Activated T-helper 1 cell treated with anti-CD3 and anti-CD28 coated beads, Interleukin-12 subunit alpha, Interleukin-12 subunit beta, Interleukin-2, Interleukin-4 antibody, amounts not matched to agents 30 ng/mL and 10 ng/mL and 1 ng/mL, durations not matched to agents 14 hours and 24 hours and 36 hours (primary cell): ENCODE measurements around the gene RARA. TPM values are rescaled to one million over a fixed set of nuclear protein-coding genes. Genes with fewer than 3 reads are reported as not detected.

Experiments
- DNase-seq: peaks from one replicate; pipeline ENCODE4 v3.0.0; 2021; ENCODE audit warnings: low spot score
- H3K27ac Mint-ChIP-seq: one replicate; pipeline ENCODE4 v1.8.0; 2021; ENCODE audit warnings: mild to moderate bottlenecking, mixed read lengths
- H3K27me3 Mint-ChIP-seq: one replicate; pipeline ENCODE4 v1.8.0; 2022; ENCODE audit warnings: mild to moderate bottlenecking, moderate library complexity, mixed read lengths; ENCODE audit not compliant: insufficient read depth
- H3K36me3 Mint-ChIP-seq: one replicate; pipeline ENCODE4 v1.8.0; 2021; ENCODE audit warnings: low read depth, mixed read lengths
- H3K4me1 Mint-ChIP-seq: one replicate; pipeline ENCODE4 v1.8.0; 2021; ENCODE audit warnings: low read depth, mixed read lengths
- H3K4me3 Mint-ChIP-seq: one replicate; pipeline ENCODE4 v1.8.0; 2021; ENCODE audit warnings: mild to moderate bottlenecking, moderate library complexity, mixed read lengths
- H3K9me3 Mint-ChIP-seq: one replicate; pipeline ENCODE4 v1.8.0; 2021; ENCODE audit warnings: mixed read lengths
- intact Hi-C: fragments of 100-400 bp; cut with micrococcal nuclease; formaldehyde crosslinking; loops from one replicate; pipeline ENCODE4 v1.15.1; 2024
- total RNA-seq: library from RNA; stranded (reverse); gene quantifications from 2 replicates; pipeline ENCODE4 v1.2.3, GENCODE V29; 2022

RARA gene
- total RNA-seq, 1 donor from 2014 or later: 19.9 TPM

GRCh38 chr17:40312893-40313667 is 4.1 kb downstream of the RARA start:
- H3K4me3 Mint-ChIP-seq: no peak overlapping the region
- H3K36me3 Mint-ChIP-seq: no peaks in the 10 kb centered on the region
- H3K27ac Mint-ChIP-seq: no peak overlapping the region
- peaks cover 43% of the 10 kb centered on the region for H3K4me1 Mint-ChIP-seq
- intact Hi-C loops: no loop called here
- no peaks in the 10 kb centered on the region for H3K9me3 Mint-ChIP-seq
- peaks cover 3% of the 10 kb centered on the region for H3K27me3 Mint-ChIP-seq
- DNase-seq: no peak

DNA sequence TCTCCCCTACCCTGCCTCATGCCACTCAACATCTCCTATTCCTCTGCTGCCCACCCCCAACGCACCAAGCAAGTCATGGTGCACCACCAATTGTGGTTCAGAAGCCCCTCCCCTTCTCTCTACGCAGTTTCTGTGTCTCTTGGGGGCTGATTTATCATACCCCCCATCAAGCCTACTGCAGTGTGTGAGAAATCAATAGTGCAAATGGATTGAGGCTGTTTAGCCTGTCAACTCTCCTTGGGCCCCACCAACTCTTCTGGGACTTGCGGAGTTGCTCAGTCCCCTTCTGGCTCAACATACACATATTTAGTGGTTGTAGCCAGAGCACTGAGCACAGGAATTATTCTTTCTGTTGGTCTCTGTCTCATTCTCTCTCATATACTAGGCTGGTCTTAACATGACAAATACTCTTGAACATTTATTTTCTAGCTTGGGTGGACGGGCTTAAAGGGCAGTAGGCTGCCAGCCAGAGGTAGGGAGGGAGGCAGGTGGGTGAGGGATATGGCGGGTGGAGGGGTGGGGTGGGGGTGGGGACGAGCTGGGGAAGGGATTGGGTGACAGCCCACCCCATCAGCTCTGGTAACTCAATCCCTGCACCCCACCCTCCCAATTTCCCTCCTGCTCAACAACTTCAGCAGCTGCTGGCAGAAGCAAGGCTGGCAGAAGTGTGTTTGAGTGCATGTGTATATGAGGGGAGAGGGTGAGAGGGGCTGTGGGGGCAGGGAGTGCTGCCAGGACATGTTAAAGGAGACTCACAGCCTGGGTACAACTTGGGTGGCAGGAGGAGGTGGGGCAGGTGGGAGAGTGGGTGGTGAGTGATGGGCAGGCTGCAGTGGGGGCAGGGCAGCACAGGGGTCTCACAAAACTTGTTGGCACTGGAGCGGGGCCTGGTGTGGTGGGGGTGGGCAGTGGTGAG is 4.9 kb downstream of the RARA start:
- Mint-ChIP-seq H3K27ac (peak overlapping the region; percentile 4), H3K27me3 (peaks cover 3% of the 10 kb centered on the region), H3K4me1 (peaks cover 49% of the 10 kb centered on the region), H3K36me3 (no peaks in the 10 kb centered on the region), H3K9me3 (no peaks in the 10 kb centered on the region), H3K4me3 (no peak overlapping the region)
- intact Hi-C loops: no loop called here
- DNase-seq: no peak

GRCh38 chr17:40314584-40314956 is 5.6 kb downstream of the RARA start:
- intact Hi-C loops: no loop called here
- Mint-ChIP-seq H3K27ac (peak overlapping the region; percentile 4), H3K27me3 (peaks cover 3% of the 10 kb centered on the region), H3K4me1 (peaks cover 56% of the 10 kb centered on the region), H3K9me3 (no peaks in the 10 kb centered on the region), H3K36me3 (no peaks in the 10 kb centered on the region), H3K4me3 (no peak overlapping the region)
- DNase-seq: no peak

DNA sequence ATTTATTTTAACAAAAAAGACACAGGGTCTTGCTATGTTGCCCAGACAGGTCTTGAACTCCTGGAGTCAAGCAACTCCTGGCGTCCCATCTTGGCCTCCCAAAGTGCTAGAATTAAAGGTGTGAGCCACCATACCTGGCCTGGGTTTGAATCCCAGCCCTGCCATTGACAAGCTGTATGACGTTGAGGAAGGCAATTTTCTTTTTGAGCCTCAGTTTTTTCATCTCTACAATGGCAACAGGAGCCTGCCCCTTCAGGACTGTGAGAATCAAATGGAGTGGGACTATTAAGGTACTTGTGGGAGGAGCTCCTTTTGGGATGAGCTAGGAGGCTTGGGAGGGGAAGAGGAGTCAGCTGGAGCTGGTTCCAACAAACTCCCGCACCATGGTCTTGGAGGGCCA is 6.2 kb downstream of the RARA start:
- H3K36me3 Mint-ChIP-seq: no peaks in the 10 kb centered on the region
- DNase-seq: no peak
- H3K9me3 Mint-ChIP-seq: no peaks in the 10 kb centered on the region
- H3K27ac Mint-ChIP-seq: no peak overlapping the region
- intact Hi-C loops: loop anchor here (5.0 kb wide), 2 partner anchors 42 to 112 kb away; no protein-coding TSS in a partner anchor
- peaks cover 3% of the 10 kb centered on the region for H3K27me3 Mint-ChIP-seq
- peaks cover 62% of the 10 kb centered on the region for H3K4me1 Mint-ChIP-seq
- no peak overlapping the region for H3K4me3 Mint-ChIP-seq

GRCh38 chr17:40315678-40316570 is 6.9 kb downstream of the RARA start:
- peaks cover 69% of the 10 kb centered on the region for H3K4me1 Mint-ChIP-seq
- DNase-seq: no peak
- H3K27ac Mint-ChIP-seq: peak overlapping the region; percentile 61
- intact Hi-C loops: loop anchor here (5.0 kb wide), 2 partner anchors 41 to 111 kb away; no protein-coding TSS in a partner anchor
- H3K9me3 Mint-ChIP-seq: no peaks in the 10 kb centered on the region
- peaks cover 3% of the 10 kb centered on the region for H3K27me3 Mint-ChIP-seq
- no peaks in the 10 kb centered on the region for H3K36me3 Mint-ChIP-seq
- H3K4me3 Mint-ChIP-seq: no peak overlapping the region

- H3K9me3 Mint-ChIP-seq: no peaks in the 10 kb centered on the region
- no peak for DNase-seq
- intact Hi-C loops: loop anchor here (5.0 kb wide), 2 partner anchors 41 to 111 kb away; no protein-coding TSS in a partner anchor
- peaks cover 77% of the 10 kb centered on the region for H3K4me1 Mint-ChIP-seq
- H3K36me3 Mint-ChIP-seq: no peaks in the 10 kb centered on the region
- no peak overlapping the region for H3K4me3 Mint-ChIP-seq
- peaks cover 3% of the 10 kb centered on the region for H3K27me3 Mint-ChIP-seq
- peak overlapping the region; percentile 88 for H3K27ac Mint-ChIP-seq
Measured at GRCh38 chr17:40316571-40317344, 7.8 kb downstream of the RARA start.

- peak; percentile 22 for DNase-seq
- peak overlapping the region; percentile 95 for H3K4me3 Mint-ChIP-seq
- intact Hi-C loops: loop anchor here (5.0 kb wide), 2 partner anchors 40 to 110 kb away; no protein-coding TSS in a partner anchor
- H3K9me3 Mint-ChIP-seq: no peaks in the 10 kb centered on the region
- H3K27me3 Mint-ChIP-seq: peaks cover 3% of the 10 kb centered on the region
- peaks cover 84% of the 10 kb centered on the region for H3K4me1 Mint-ChIP-seq
- peak overlapping the region; percentile 88 for H3K27ac Mint-ChIP-seq
- H3K36me3 Mint-ChIP-seq: no peaks in the 10 kb centered on the region
Measured at GRCh38 chr17:40317345-40317873, 8.4 kb downstream of the RARA start.

GRCh38 chr17:40317880-40318829 is 9.2 kb downstream of the RARA start:
- H3K4me3 Mint-ChIP-seq: peak overlapping the region; percentile 95
- peak; percentile 87 for DNase-seq
- no peaks in the 10 kb centered on the region for H3K36me3 Mint-ChIP-seq
- no peaks in the 10 kb centered on the region for H3K9me3 Mint-ChIP-seq
- peak overlapping the region; percentile 92 for H3K27ac Mint-ChIP-seq
- peaks cover 91% of the 10 kb centered on the region for H3K4me1 Mint-ChIP-seq
- peaks cover 3% of the 10 kb centered on the region for H3K27me3 Mint-ChIP-seq
- intact Hi-C loops: loop anchor here (1.0 to 5.0 kb wide), 6 partner anchors 8 to 195 kb away; partner anchors contain the start of gene CDC6

GRCh38 chr17:40318830-40319391 is 9.9 kb downstream of the RARA start:
- peak overlapping the region; percentile 95 for H3K4me3 Mint-ChIP-seq
- H3K9me3 Mint-ChIP-seq: no peaks in the 10 kb centered on the region
- DNase-seq: no peak
- peak overlapping the region; percentile 92 for H3K27ac Mint-ChIP-seq
- peaks cover 93% of the 10 kb centered on the region for H3K4me1 Mint-ChIP-seq
- no peaks in the 10 kb centered on the region for H3K36me3 Mint-ChIP-seq
- intact Hi-C loops: loop anchor here (1.0 to 5.0 kb wide), 6 partner anchors 7 to 196 kb away; partner anchors contain the start of gene CDC6
- H3K27me3 Mint-ChIP-seq: peaks cover 3% of the 10 kb centered on the region

DNA sequence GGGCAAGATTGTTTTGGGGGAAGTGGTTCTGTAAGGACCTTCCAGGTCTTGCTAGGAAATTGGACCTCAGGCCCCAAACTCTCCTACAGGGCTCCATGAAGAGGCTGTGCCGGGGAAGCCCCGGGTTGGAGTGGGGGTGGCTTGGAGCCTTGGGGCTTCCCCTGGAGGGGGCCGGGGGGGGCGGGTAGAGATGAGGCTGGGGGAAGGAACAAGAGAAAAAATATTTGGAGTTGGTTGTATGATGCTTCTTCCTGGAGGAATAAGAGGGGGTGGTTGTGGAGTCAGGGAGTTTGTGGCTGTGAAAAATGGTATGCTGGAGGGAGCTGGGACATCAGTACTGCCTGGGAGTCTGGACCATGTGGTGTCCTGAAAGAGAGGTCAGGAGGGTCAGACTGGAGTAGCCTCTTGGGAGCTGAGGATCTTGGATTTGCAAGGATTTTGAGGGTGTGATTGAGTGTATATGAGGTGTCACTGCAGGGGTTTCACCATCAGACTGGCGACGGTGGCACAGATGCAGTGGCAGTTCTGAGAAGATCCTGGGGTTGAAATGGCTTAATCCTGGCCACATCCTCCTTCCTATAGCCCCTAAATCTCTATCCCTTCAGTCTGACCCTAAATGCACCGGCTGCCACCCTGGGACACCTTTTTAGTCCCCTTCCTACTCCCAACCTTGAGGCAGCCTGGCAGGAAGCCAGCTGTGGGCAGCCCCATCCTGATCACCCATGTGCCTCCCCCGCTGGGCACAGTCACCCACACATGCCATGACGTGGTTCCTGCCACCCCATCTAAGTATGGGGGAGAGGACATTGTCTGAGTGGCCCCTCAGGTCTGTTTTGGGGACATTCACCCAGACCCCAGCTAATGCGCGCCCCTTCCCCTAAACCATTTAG is 10.9 kb downstream of the RARA start:
- peak overlapping the region; percentile 95 for H3K4me3 Mint-ChIP-seq
- H3K27me3 Mint-ChIP-seq: peaks cover 3% of the 10 kb centered on the region
- H3K4me1 Mint-ChIP-seq: peaks cover 91% of the 10 kb centered on the region
- intact Hi-C loops: loop anchor here (5.0 to 10.0 kb wide), 4 partner anchors 37 to 1345 kb away; no protein-coding TSS in a partner anchor
- peak overlapping the region; percentile 80 for H3K27ac Mint-ChIP-seq
- H3K36me3 Mint-ChIP-seq: no peaks in the 10 kb centered on the region
- H3K9me3 Mint-ChIP-seq: no peaks in the 10 kb centered on the region
- DNase-seq: peak; percentile 24
